Activated CD8-positive, alpha-beta T cell treated with anti-CD3 and anti-CD28 coated beads, Interleukin-2, amount 10 ng/mL, durations not matched to agents 7 days and 5 days (primary cell): Measurements from ENCODE around the gene HNRNPLL. TPM values are rescaled to one million over a fixed set of nuclear protein-coding genes. Genes with fewer than 3 reads are reported as not detected.
A peak's percentile ranks its signal among the peaks of the same experiment; 100 is the strongest.
"Not testable (repeated sequence)": the region's sequence is repeated elsewhere in the genome, so short reads cannot be mapped to it uniquely, and the experiment has no call there.

Source experiments
- ATAC-seq: fragments of 150-1000 bp; cut with Tn5 transposase; one replicate; pipeline ENCODE4 v1.10.0; 2021; ENCODE audit warnings: moderate library complexity
- CTCF ChIA-PET: fragments of 350-600 bp; sonication (Branson Sonifier 250); formaldehyde crosslinking; loops from one replicate; lab custom pipeline; 2021; ENCODE audit warnings: antibody characterized with exemption; lab: Charles Lee
- POLR2A ChIA-PET: fragments of 350-600 bp; sonication (Branson Sonifier 250); formaldehyde crosslinking; loops from one replicate; lab custom pipeline; 2021; ENCODE audit warnings: antibody characterized with exemption; lab: Charles Lee
- DNase-seq: peaks from one replicate; pipeline ENCODE4 v3.0.0-alpha.2; 2020
- H3K27ac Mint-ChIP-seq: one replicate; pipeline ENCODE4 v1.8.0; 2021; ENCODE audit warnings: mild to moderate bottlenecking, mixed read lengths
- H3K27me3 Mint-ChIP-seq: one replicate; pipeline ENCODE4 v1.8.0; 2021; ENCODE audit warnings: low read depth, mixed read lengths
- H3K36me3 Mint-ChIP-seq: one replicate; pipeline ENCODE4 v1.8.0; 2021; ENCODE audit warnings: low read depth, mixed read lengths
- H3K4me1 Mint-ChIP-seq: one replicate; pipeline ENCODE4 v1.8.0; 2021; ENCODE audit warnings: low read depth, mixed read lengths
- H3K4me3 Mint-ChIP-seq: one replicate; pipeline ENCODE4 v1.8.0; 2021; ENCODE audit warnings: mild to moderate bottlenecking, mixed read lengths
- H3K9me3 Mint-ChIP-seq: one replicate; pipeline ENCODE4 v1.8.0; 2022; ENCODE audit warnings: mixed read lengths; ENCODE audit not compliant: insufficient read depth
- total RNA-seq, 2 experiments: library from RNA; stranded (reverse); gene quantifications; one replicate each; pipeline ENCODE4 v1.2.3, GENCODE V29; 2021

Gene HNRNPLL
- total RNA-seq, 2 experiments from 2014 or later, result 46.5 to 46.6 TPM

- ChIA-PET POLR2A (interaction anchor here (1.3 to 3.2 kb wide), 2 partner anchors 13 to 210 kb away, joined by 3 to 17 read pairs; partner anchors contain the start of gene SRSF7), CTCF (interaction anchor here (0.7 to 1.1 kb wide), 4 partner anchors 33 to 225 kb away, joined by 3 to 7 read pairs (median 4); no protein-coding TSS in a partner anchor)
- DNase-seq (no peak), ATAC-seq (no peak)
- Mint-ChIP-seq H3K9me3 (no peaks in the 10 kb centered on the region), H3K4me3 (no peak overlapping the region), H3K27me3 (peaks cover 14% of the 10 kb centered on the region), H3K27ac (no peak overlapping the region), H3K4me1 (peaks cover 21% of the 10 kb centered on the region), H3K36me3 (no peaks in the 10 kb centered on the region)
Observed at GRCh38 chr2:38540580-38541286, 62.0 kb downstream of the HNRNPLL start.

GRCh38 chr2:38539086-38539485, 63.6 kb downstream of the HNRNPLL start:
- no peak for ATAC-seq
- POLR2A ChIA-PET, result no interaction called here
- H3K9me3 Mint-ChIP-seq, result no peaks in the 10 kb centered on the region
- CTCF ChIA-PET, result no interaction called here
- H3K4me1 Mint-ChIP-seq, result peaks cover 22% of the 10 kb centered on the region
- DNase-seq, result no peak
- no peak overlapping the region for H3K4me3 Mint-ChIP-seq
- no peak overlapping the region for H3K27ac Mint-ChIP-seq
- peaks cover 25% of the 10 kb centered on the region for H3K27me3 Mint-ChIP-seq
- H3K36me3 Mint-ChIP-seq, result no peaks in the 10 kb centered on the region

DNA sequence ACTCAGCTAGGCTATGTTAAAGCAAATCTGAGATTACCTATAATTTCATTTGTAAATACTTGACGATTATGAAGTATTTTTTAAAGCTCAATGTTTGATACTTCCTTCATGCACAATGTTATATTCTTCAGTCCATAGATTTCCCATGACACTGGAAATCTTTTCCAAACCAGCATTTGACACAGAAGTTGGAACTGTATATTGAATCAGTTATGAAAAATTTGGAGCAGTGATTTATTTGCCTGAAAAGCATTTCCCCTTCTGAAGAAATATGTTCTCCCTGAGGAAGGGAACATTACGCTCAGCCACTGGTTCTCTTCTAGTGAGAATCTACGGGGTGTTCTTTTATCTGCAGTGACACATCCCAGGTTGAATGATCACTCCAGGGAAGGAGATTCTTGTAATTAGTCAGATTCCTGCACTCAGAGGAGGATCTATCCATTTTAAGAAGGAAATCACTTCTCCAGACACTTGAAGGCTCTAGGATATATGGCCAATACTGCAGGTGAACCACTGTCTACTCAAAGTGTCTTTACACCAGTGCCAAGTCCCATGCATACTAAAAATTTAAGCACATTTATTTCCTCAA, 64.7 kb downstream of the HNRNPLL start:
- no peak overlapping the region for H3K27ac Mint-ChIP-seq
- H3K27me3 Mint-ChIP-seq, result peaks cover 35% of the 10 kb centered on the region
- no peaks in the 10 kb centered on the region for H3K36me3 Mint-ChIP-seq
- POLR2A ChIA-PET, result interaction anchor here (2.7 kb wide), 1 partner anchor 213 kb away, joined by 8 read pairs; the partner anchor contains the start of gene SRSF7
- DNase-seq, result no peak
- H3K9me3 Mint-ChIP-seq, result no peaks in the 10 kb centered on the region
- CTCF ChIA-PET, result interaction anchor here (0.6 to 4.4 kb wide), 5 partner anchors 44 to 220 kb away, joined by 3 to 22 read pairs (median 7); no protein-coding TSS in a partner anchor
- ATAC-seq, result no peak
- H3K4me1 Mint-ChIP-seq, result peaks cover 16% of the 10 kb centered on the region
- H3K4me3 Mint-ChIP-seq, result no peak overlapping the region

DNA sequence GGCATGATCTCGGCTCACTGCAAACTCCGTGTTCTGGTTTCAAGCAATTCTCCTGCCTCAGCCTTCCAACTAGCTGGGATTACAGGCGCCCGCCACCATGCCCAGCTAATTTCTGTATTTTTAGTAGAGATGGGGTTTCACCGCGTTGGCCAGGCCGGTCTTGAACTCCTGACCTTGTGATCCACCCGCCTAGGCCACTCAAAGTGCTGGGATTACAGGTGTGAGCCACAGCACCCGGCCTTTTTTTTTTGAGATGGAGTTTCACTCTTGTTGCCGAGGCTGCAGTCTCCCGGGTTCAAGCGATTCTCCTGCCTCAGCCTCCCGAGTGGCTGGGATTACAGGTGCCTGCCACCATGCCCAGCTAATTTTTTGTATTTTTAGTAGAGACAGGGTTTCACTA, 65.4 kb downstream of the HNRNPLL start:
- CTCF ChIA-PET, result interaction anchor here (0.6 to 4.4 kb wide), 8 partner anchors 14 to 219 kb away, joined by 3 to 22 read pairs (median 6); no protein-coding TSS in a partner anchor
- not testable (repeated sequence) for H3K27ac Mint-ChIP-seq

GRCh38 chr2:38535744-38536506, 66.8 kb downstream of the HNRNPLL start:
- POLR2A ChIA-PET, result interaction anchor here (0.5 to 2.7 kb wide), 2 partner anchors 215 to 242 kb away, joined by 3 to 8 read pairs; partner anchors contain the start of genes GEMIN6 and SRSF7
- Mint-ChIP-seq H3K27me3 (peaks cover 35% of the 10 kb centered on the region), H3K4me3 (peak overlapping the region; percentile 50), H3K27ac (no peak overlapping the region), H3K9me3 (no peaks in the 10 kb centered on the region), H3K4me1 (peaks cover 3% of the 10 kb centered on the region), H3K36me3 (no peaks in the 10 kb centered on the region)
- DNase-seq, result peak; percentile 83
- CTCF ChIA-PET, result interaction anchor here (0.6 to 5.7 kb wide), 22 partner anchors 9 to 482 kb away, joined by 3 to 32 read pairs (median 4); no protein-coding TSS in a partner anchor
- peak; percentile 97 for ATAC-seq

More for the DNA sequence above, 65.4 kb downstream of the HNRNPLL start:
- H3K4me3 Mint-ChIP-seq, ATAC-seq, H3K9me3 Mint-ChIP-seq, DNase-seq, H3K36me3 Mint-ChIP-seq, H3K4me1 Mint-ChIP-seq: not testable (repeated sequence)
- POLR2A ChIA-PET, result interaction anchor here (2.7 kb wide), 1 partner anchor 214 kb away, joined by 8 read pairs; the partner anchor contains the start of gene SRSF7
- H3K27me3 Mint-ChIP-seq, result peaks cover 37% of the 10 kb centered on the region

GRCh38 chr2:38535404-38535743, 67.4 kb downstream of the HNRNPLL start:
- POLR2A ChIA-PET, result interaction anchor here (0.5 to 2.7 kb wide), 2 partner anchors 216 to 242 kb away, joined by 3 to 8 read pairs; partner anchors contain the start of genes GEMIN6 and SRSF7

GRCh38 chr2:38534746-38535403, 67.9 kb downstream of the HNRNPLL start:
- POLR2A ChIA-PET, result interaction anchor here (2.7 kb wide), 1 partner anchor 216 kb away, joined by 8 read pairs; the partner anchor contains the start of gene SRSF7
- no peak overlapping the region for H3K4me3 Mint-ChIP-seq

More at GRCh38 chr2:38535404-38535743, 67.4 kb downstream of the HNRNPLL start:
- Mint-ChIP-seq H3K27ac (no peak overlapping the region), H3K9me3 (no peaks in the 10 kb centered on the region), H3K27me3 (peaks cover 35% of the 10 kb centered on the region), H3K36me3 (no peaks in the 10 kb centered on the region), H3K4me1 (peaks cover 3% of the 10 kb centered on the region), H3K4me3 (no peak overlapping the region)
- CTCF ChIA-PET, result interaction anchor here (0.7 to 5.7 kb wide), 10 partner anchors 8 to 283 kb away, joined by 4 to 32 read pairs (median 6); no protein-coding TSS in a partner anchor
- DNase-seq, result no peak
- no peak for ATAC-seq

GRCh38 chr2:38533757-38534545, 68.8 kb downstream of the HNRNPLL start:
- POLR2A ChIA-PET, result interaction anchor here (1.0 kb wide), 1 partner anchor 212 kb away, joined by 4 read pairs; no protein-coding TSS in a partner anchor
- Mint-ChIP-seq H3K36me3 (no peaks in the 10 kb centered on the region), H3K9me3 (no peaks in the 10 kb centered on the region), H3K4me1 (peaks cover 3% of the 10 kb centered on the region), H3K4me3 (no peak overlapping the region), H3K27ac (no peak overlapping the region), H3K27me3 (peaks cover 43% of the 10 kb centered on the region)
- CTCF ChIA-PET, result interaction anchor here (1.4 to 5.7 kb wide), 4 partner anchors 9 to 210 kb away, joined by 4 to 32 read pairs (median 14); no protein-coding TSS in a partner anchor
- ATAC-seq (no peak), DNase-seq (no peak)

More at GRCh38 chr2:38534746-38535403, 67.9 kb downstream of the HNRNPLL start:
- DNase-seq (no peak), ATAC-seq (no peak)
- H3K9me3 Mint-ChIP-seq, result no peaks in the 10 kb centered on the region
- peaks cover 37% of the 10 kb centered on the region for H3K27me3 Mint-ChIP-seq
- peaks cover 3% of the 10 kb centered on the region for H3K4me1 Mint-ChIP-seq
- H3K27ac Mint-ChIP-seq, result no peak overlapping the region
- CTCF ChIA-PET, result interaction anchor here (0.7 to 5.7 kb wide), 6 partner anchors 8 to 284 kb away, joined by 4 to 32 read pairs (median 6); no protein-coding TSS in a partner anchor
- no peaks in the 10 kb centered on the region for H3K36me3 Mint-ChIP-seq

DNA sequence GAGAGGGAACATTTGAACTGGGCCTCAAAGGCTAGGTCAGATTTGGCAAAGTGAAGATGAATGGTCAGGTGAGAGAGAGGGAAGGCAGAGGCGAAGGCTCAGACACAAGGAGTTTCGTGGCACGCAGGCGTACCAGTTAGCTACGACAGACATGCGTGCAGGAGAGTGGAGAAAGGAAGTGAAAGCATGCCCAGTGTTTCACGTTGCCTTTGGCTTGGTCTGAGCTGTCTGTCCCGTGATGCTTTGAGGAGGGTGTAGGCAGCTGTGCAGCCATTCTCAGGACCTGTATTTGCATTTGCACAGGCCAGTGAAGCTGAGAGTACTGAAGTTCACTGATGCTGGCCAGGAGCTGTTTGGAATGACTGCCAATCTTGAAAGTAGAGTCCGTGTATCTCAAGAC, 69.5 kb downstream of the HNRNPLL start:
- ChIA-PET CTCF (interaction anchor here (1.4 to 5.7 kb wide), 3 partner anchors 10 to 48 kb away, joined by 4 to 32 read pairs (median 7); no protein-coding TSS in a partner anchor), POLR2A (interaction anchor here (1.0 to 1.4 kb wide), 2 partner anchors 213 to 218 kb away, joined by 4 to 5 read pairs; partner anchors contain the start of gene SRSF7)
- ATAC-seq (no peak), DNase-seq (no peak)
- H3K9me3 Mint-ChIP-seq, result no peaks in the 10 kb centered on the region
- no peak overlapping the region for H3K27ac Mint-ChIP-seq
- H3K36me3 Mint-ChIP-seq, result no peaks in the 10 kb centered on the region
- H3K4me3 Mint-ChIP-seq, result no peak overlapping the region
- H3K4me1 Mint-ChIP-seq, result peaks cover 4% of the 10 kb centered on the region
- peaks cover 45% of the 10 kb centered on the region for H3K27me3 Mint-ChIP-seq

- POLR2A ChIA-PET, result interaction anchor here (0.7 to 1.4 kb wide), 2 partner anchors 209 to 219 kb away, joined by 3 to 5 read pairs; partner anchors contain the start of gene SRSF7
- CTCF ChIA-PET, result interaction anchor here (0.6 to 5.7 kb wide), 6 partner anchors 10 to 216 kb away, joined by 3 to 32 read pairs (median 5); no protein-coding TSS in a partner anchor
- DNase-seq, result no peak
Observed at GRCh38 chr2:38532366-38532765, 70.4 kb downstream of the HNRNPLL start.

More at GRCh38 chr2:38532366-38532765, 70.4 kb downstream of the HNRNPLL start:
- H3K4me1 Mint-ChIP-seq, result peaks cover 5% of the 10 kb centered on the region
- H3K9me3 Mint-ChIP-seq, result no peaks in the 10 kb centered on the region
- H3K36me3 Mint-ChIP-seq, result no peaks in the 10 kb centered on the region
- no peak for ATAC-seq
- peaks cover 44% of the 10 kb centered on the region for H3K27me3 Mint-ChIP-seq
- no peak overlapping the region for H3K4me3 Mint-ChIP-seq
- no peak overlapping the region for H3K27ac Mint-ChIP-seq
